Loucy (cell line): ENCODE results near the gene JAZF1.

Source experiments
- H2AFZ ChIP-seq: fragments of 200-600 bp; sonication (generic); 2 replicates; pipeline ENCODE4 v1.6.0; 2016; ENCODE audit warnings: antibody characterized with exemption, mild to moderate bottlenecking, low read length, moderate library complexity
- H3F3A ChIP-seq: fragments of 200-600 bp; 2 replicates; pipeline ENCODE4 v1.6.0; 2016; ENCODE audit warnings: antibody characterized with exemption, low read depth, mild to moderate bottlenecking
- H3K27me3 ChIP-seq: fragments of 200-600 bp; sonication (generic); 2 replicates; pipeline ENCODE4 v1.6.1; 2014; ENCODE audit warnings: low read length, mild to moderate bottlenecking; ENCODE audit not compliant: insufficient read depth, poor library complexity, severe bottlenecking
- H3K36me3 ChIP-seq: fragments of 200-600 bp; sonication (generic); 2 replicates; pipeline ENCODE4 v1.6.1; 2016; ENCODE audit warnings: low read length; ENCODE audit not compliant: insufficient read depth
- H3K4me1 ChIP-seq: fragments of 200-600 bp; sonication (generic); 2 replicates; pipeline ENCODE4 v1.5.1; 2014; ENCODE audit warnings: low read length, mild to moderate bottlenecking; ENCODE audit not compliant: insufficient read depth, poor library complexity, severe bottlenecking
- H3K4me2 ChIP-seq: fragments of 200-600 bp; sonication (generic); 2 replicates; pipeline ENCODE4 v1.6.0; 2014; ENCODE audit warnings: antibody characterized with exemption, low read length, low read depth, mild to moderate bottlenecking; ENCODE audit not compliant: poor library complexity, severe bottlenecking
- H3K4me3 ChIP-seq: fragments of 200-600 bp; sonication (generic); 2 replicates; pipeline ENCODE4 v1.5.1; 2014; ENCODE audit warnings: low read length, mild to moderate bottlenecking, mixed read lengths; ENCODE audit not compliant: poor library complexity, severe bottlenecking
- H3K79me2 ChIP-seq: fragments of 200-600 bp; sonication (generic); 2 replicates; pipeline ENCODE4 v1.6.1; 2014; ENCODE audit warnings: low read length; ENCODE audit not compliant: insufficient read depth
- H3K9ac ChIP-seq: fragments of 200-600 bp; sonication (generic); 2 replicates; pipeline ENCODE4 v1.6.0; 2014; ENCODE audit warnings: mild to moderate bottlenecking, low read depth, low read length, moderate library complexity; ENCODE audit not compliant: poor library complexity, severe bottlenecking
- H3K9me2 ChIP-seq: fragments of 200-600 bp; sonication (generic); replicated peaks from 2 replicates; pipeline ENCODE4 v1.6.1; 2016; ENCODE audit warnings: low read depth, low read length, mixed read lengths
- H3K9me3 ChIP-seq: fragments of 200-600 bp; sonication (generic); 2 replicates; pipeline ENCODE4 v1.6.1; 2014; ENCODE audit warnings: mild to moderate bottlenecking, antibody characterized with exemption, low read length, low read depth; ENCODE audit not compliant: insufficient read depth
- H4K20me1 ChIP-seq: fragments of 200-600 bp; sonication (generic); 2 replicates; pipeline ENCODE4 v1.6.0; 2014; ENCODE audit warnings: antibody characterized with exemption, low read length, mild to moderate bottlenecking; ENCODE audit not compliant: insufficient read depth, poor library complexity, severe bottlenecking
- EZH2phosphoT487 ChIP-seq: fragments of 200-600 bp; IDR thresholded peaks from 2 replicates; pipeline ENCODE4 v1.6.1; 2018; ENCODE audit warnings: antibody characterized with exemption, mild to moderate bottlenecking, moderate library complexity, borderline replicate concordance
- TF ChIP-seq, protein P1 (sequence below): fragments of 200-600 bp; sonication (generic); conservative IDR thresholded peaks from 2 replicates; pipeline ENCODE4 v1.5.1; 2014; ENCODE audit warnings: mild to moderate bottlenecking, antibody characterized with exemption, low read length

JAZF1 gene

DNA sequence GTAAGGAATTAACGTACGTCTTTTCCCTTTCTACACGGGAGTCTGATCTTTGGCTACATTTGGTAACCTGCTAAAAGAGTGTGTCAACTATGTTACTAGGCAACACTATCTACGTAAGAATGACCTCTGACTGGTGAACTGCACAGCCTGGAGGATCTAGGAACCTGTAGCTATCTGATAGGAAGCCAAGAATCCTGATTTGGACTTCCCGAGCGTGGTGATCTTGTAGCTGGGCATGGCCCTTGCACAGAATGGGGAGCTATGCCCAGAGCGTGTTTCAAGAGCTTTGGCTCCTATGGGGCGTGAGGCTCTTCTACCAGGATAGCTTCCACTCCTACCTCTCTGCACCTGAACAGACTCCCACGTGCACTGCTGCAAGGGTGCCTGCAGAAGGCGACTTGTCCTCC lies 283.2 kb downstream of the JAZF1 start:
- TF ChIP-seq, protein P1, sequence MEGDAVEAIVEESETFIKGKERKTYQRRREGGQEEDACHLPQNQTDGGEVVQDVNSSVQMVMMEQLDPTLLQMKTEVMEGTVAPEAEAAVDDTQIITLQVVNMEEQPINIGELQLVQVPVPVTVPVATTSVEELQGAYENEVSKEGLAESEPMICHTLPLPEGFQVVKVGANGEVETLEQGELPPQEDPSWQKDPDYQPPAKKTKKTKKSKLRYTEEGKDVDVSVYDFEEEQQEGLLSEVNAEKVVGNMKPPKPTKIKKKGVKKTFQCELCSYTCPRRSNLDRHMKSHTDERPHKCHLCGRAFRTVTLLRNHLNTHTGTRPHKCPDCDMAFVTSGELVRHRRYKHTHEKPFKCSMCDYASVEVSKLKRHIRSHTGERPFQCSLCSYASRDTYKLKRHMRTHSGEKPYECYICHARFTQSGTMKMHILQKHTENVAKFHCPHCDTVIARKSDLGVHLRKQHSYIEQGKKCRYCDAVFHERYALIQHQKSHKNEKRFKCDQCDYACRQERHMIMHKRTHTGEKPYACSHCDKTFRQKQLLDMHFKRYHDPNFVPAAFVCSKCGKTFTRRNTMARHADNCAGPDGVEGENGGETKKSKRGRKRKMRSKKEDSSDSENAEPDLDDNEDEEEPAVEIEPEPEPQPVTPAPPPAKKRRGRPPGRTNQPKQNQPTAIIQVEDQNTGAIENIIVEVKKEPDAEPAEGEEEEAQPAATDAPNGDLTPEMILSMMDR, result no peak
- TF ChIP-seq EZH2phosphoT487, result no peak
- H3K4me3 ChIP-seq, result no peak overlapping the region
- H3F3A ChIP-seq, result 0 out of 2 replicates have a peak, but pooled peaks cover 3% of the 10 kb centered on the region
- no peaks in the 10 kb centered on the region for H3K9me2 ChIP-seq
- H3K79me2 ChIP-seq, result peaks cover 4% of the 10 kb centered on the region; the same call in 1 of the 2 replicates
- H3K9ac ChIP-seq, result peak overlapping the region; percentile 66
- peaks cover 58% of the 10 kb centered on the region for H3K4me1 ChIP-seq
- H3K36me3 ChIP-seq, result no peaks in the 10 kb centered on the region
- H3K4me2 ChIP-seq, result no peak overlapping the region
- H4K20me1 ChIP-seq, result no peaks in the 10 kb centered on the region
- H3K27me3 ChIP-seq, result no peaks in the 10 kb centered on the region
- H2AFZ ChIP-seq, result no peak overlapping the region
- H3K9me3 ChIP-seq, result no peaks in the 10 kb centered on the region

GRCh38 chr7:27897001-27897400 lies 283.6 kb downstream of the JAZF1 start:
- H2AFZ ChIP-seq, result no peak overlapping the region
- peaks cover 58% of the 10 kb centered on the region for H3K4me1 ChIP-seq
- TF ChIP-seq, protein P1, result no peak
- no peak for TF ChIP-seq EZH2phosphoT487
- no peaks in the 10 kb centered on the region for H3K36me3 ChIP-seq
- no peaks in the 10 kb centered on the region for H3K9me3 ChIP-seq
- no peaks in the 10 kb centered on the region for H3K9me2 ChIP-seq
- H3K9ac ChIP-seq, result peak overlapping the region; percentile 66
- H3K4me3 ChIP-seq, result no peak overlapping the region
- peaks cover 4% of the 10 kb centered on the region; the same call in 1 of the 2 replicates for H3K79me2 ChIP-seq
- no peaks in the 10 kb centered on the region for H4K20me1 ChIP-seq
- H3K4me2 ChIP-seq, result no peak overlapping the region
- H3F3A ChIP-seq, result 0 out of 2 replicates have a peak, but pooled peaks cover 3% of the 10 kb centered on the region
- H3K27me3 ChIP-seq, result no peaks in the 10 kb centered on the region

DNA sequence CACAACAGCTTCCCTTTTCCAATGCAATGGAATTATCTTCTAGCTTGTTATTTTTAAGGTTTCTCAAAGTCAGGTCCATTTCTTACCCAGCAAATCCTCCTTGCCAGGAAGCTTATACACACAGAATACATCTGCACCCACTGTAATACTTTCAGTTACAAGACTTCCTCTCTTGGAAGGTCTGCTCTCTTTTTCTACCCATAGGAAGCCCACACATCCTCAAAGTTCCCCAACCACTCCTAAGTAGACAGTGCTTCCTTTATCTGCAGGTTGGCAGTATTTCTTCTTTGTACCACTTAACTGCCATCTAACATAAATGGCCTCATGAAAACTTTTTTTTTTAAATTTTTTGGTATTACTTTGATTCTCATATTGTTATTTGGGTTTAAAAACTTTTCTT lies 285.0 kb downstream of the JAZF1 start:
- H3K9me3 ChIP-seq, result no peaks in the 10 kb centered on the region
- peaks cover 4% of the 10 kb centered on the region; the same call in 1 of the 2 replicates for H3K79me2 ChIP-seq
- no peaks in the 10 kb centered on the region for H3K36me3 ChIP-seq
- H3K27me3 ChIP-seq, result no peaks in the 10 kb centered on the region
- H3K4me1 ChIP-seq, result peaks cover 45% of the 10 kb centered on the region
- H2AFZ ChIP-seq, result no peak overlapping the region
- no peak for TF ChIP-seq EZH2phosphoT487
- TF ChIP-seq, protein P1, result no peak
- H3K4me2 ChIP-seq, result peak overlapping the region; percentile 73
- peak overlapping the region; percentile 66 for H3K9ac ChIP-seq
- H3F3A ChIP-seq, result 0 out of 2 replicates have a peak, but pooled peaks cover 3% of the 10 kb centered on the region
- peak overlapping the region; percentile 50 for H3K4me3 ChIP-seq
- H4K20me1 ChIP-seq, result no peaks in the 10 kb centered on the region
- H3K9me2 ChIP-seq, result no peaks in the 10 kb centered on the region
